ENCODE results near the gene ZNF800.
A peak's percentile ranks its signal among the peaks of the same experiment; 100 is the strongest.
"Not testable (repeated sequence)": the region's sequence is repeated elsewhere in the genome, so short reads cannot be mapped to it uniquely, and the experiment has no call there.

Gene ZNF800, protein sequence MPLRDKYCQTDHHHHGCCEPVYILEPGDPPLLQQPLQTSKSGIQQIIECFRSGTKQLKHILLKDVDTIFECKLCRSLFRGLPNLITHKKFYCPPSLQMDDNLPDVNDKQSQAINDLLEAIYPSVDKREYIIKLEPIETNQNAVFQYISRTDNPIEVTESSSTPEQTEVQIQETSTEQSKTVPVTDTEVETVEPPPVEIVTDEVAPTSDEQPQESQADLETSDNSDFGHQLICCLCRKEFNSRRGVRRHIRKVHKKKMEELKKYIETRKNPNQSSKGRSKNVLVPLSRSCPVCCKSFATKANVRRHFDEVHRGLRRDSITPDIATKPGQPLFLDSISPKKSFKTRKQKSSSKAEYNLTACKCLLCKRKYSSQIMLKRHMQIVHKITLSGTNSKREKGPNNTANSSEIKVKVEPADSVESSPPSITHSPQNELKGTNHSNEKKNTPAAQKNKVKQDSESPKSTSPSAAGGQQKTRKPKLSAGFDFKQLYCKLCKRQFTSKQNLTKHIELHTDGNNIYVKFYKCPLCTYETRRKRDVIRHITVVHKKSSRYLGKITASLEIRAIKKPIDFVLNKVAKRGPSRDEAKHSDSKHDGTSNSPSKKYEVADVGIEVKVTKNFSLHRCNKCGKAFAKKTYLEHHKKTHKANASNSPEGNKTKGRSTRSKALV

GRCh38 chr7:127392566-127393367 lies at the start of gene ZNF800:
Gene ZNF800 (minus strand): TSS chr7:127392708. CDS start chr7:127391557, 1,151 bp downstream.
- TF ChIP-seq, protein P1, sequence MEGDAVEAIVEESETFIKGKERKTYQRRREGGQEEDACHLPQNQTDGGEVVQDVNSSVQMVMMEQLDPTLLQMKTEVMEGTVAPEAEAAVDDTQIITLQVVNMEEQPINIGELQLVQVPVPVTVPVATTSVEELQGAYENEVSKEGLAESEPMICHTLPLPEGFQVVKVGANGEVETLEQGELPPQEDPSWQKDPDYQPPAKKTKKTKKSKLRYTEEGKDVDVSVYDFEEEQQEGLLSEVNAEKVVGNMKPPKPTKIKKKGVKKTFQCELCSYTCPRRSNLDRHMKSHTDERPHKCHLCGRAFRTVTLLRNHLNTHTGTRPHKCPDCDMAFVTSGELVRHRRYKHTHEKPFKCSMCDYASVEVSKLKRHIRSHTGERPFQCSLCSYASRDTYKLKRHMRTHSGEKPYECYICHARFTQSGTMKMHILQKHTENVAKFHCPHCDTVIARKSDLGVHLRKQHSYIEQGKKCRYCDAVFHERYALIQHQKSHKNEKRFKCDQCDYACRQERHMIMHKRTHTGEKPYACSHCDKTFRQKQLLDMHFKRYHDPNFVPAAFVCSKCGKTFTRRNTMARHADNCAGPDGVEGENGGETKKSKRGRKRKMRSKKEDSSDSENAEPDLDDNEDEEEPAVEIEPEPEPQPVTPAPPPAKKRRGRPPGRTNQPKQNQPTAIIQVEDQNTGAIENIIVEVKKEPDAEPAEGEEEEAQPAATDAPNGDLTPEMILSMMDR (IDR thresholded peaks at IDR 0.05; ENCODE audit: borderline replicate concordance, control extremely low read depth, extremely low read depth, insufficient read depth, missing control alignments) = no peak

DNA sequence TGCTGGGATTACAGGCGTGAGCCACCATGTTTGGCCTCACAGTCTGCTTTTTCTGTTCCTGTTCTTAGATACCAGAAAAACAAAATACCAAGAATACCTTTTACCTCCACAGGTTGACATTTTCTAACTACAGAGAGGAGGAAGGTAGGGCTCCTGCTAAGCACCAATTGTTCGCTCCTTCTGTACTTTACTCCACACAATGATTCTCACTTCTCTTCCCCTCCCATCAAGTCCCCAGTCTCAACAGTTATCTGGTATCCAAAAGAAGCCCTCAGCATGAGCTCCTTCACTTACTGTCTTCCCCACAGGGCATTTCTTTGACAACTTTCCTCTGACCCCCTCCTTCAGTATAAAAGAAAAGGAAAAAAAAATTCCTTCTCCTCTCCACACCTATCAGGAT lies 47.7 kb upstream of the ZNF800 start:
- no peak for DNase-seq (ENCODE audit: low spot score)
- in situ Hi-C loops (cut with MboI; ENCODE audit: low sequenced_read_pairs, unreplicated experiment) = loop anchor here (10.0 kb wide), 1 partner anchor 105 kb away; no protein-coding TSS in a partner anchor
- TF ChIP-seq, protein P1 (IDR thresholded peaks at IDR 0.05; ENCODE audit: borderline replicate concordance, control extremely low read depth, extremely low read depth, insufficient read depth, missing control alignments) = no peak

More at GRCh38 chr7:127392566-127393367, at the start of gene ZNF800:
- in situ Hi-C loops (cut with MboI; ENCODE audit: low sequenced_read_pairs, unreplicated experiment) = no loop called here
- DNase-seq (ENCODE audit: low spot score) = peak; percentile 96

GRCh38 chr7:127438836-127439235 lies 46.3 kb upstream of the ZNF800 start:
- no peak for DNase-seq (ENCODE audit: low spot score)
- in situ Hi-C loops (cut with MboI; ENCODE audit: low sequenced_read_pairs, unreplicated experiment) = no loop called here
- TF ChIP-seq, protein P1 (IDR thresholded peaks at IDR 0.05; ENCODE audit: borderline replicate concordance, control extremely low read depth, extremely low read depth, insufficient read depth, missing control alignments) = no peak

- no peak for DNase-seq (ENCODE audit: low spot score)
Measured at GRCh38 chr7:127437837-127438236, 45.3 kb upstream of the ZNF800 start.

DNA sequence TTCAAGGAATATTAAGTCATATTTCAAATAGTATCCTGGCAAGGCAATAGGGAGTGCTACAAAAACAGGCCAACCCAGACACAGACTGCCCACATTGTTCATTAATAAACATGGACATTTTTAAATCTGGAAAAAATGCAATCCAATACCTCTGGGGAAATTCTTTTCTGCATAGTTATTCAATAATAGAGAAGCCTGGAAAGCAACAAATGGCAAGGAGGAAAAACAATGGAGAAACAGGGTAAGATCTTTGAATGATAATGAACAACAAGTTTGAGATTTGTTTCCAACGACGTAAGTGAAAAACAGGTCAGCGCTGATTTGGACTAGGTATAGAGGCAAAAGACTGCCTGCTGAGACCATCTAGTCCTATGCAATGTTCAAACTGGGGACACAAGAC lies 44.7 kb upstream of the ZNF800 start:
- TF ChIP-seq, protein P1 (IDR thresholded peaks at IDR 0.05; ENCODE audit: borderline replicate concordance, control extremely low read depth, extremely low read depth, insufficient read depth, missing control alignments) = no peak
- DNase-seq (ENCODE audit: low spot score) = no peak
- in situ Hi-C loops (cut with MboI; ENCODE audit: low sequenced_read_pairs, unreplicated experiment) = no loop called here

More at GRCh38 chr7:127437837-127438236, 45.3 kb upstream of the ZNF800 start:
- TF ChIP-seq, protein P1 (IDR thresholded peaks at IDR 0.05; ENCODE audit: borderline replicate concordance, control extremely low read depth, extremely low read depth, insufficient read depth, missing control alignments) = no peak
- in situ Hi-C loops (cut with MboI; ENCODE audit: low sequenced_read_pairs, unreplicated experiment) = no loop called here

- in situ Hi-C loops (cut with MboI; ENCODE audit: low sequenced_read_pairs, unreplicated experiment); DNase-seq (ENCODE audit: low spot score): not testable (repeated sequence)
Measured at GRCh38 chr7:127429281-127429680, 36.8 kb upstream of the ZNF800 start.

Data from GM13976 (cell line).